Renal cortical epithelial cell (primary cell): ENCODE data around the gene LSM14B. TPM values are rescaled to one million over a fixed set of nuclear protein-coding genes. Genes with fewer than 3 reads are reported as not detected.
"Not testable (repeated sequence)": the region's sequence is repeated elsewhere in the genome, so short reads cannot be mapped to it uniquely, and the experiment has no call there.

Experiments
- DNase-seq: peaks from one replicate; pipeline ENCODE4 v3.0.0-alpha.2; 2011; ENCODE audit warnings: low read depth
- total RNA-seq: library from RNA; depleted of rRNA; stranded (reverse); fragments of >200 nt; gene quantifications from 2 replicates; pipeline ENCODE4 v1.2.3, GENCODE V29; 2014

Gene LSM14B
- total RNA-seq, 1 donor from 2014 or later: 34.7 TPM

DNA sequence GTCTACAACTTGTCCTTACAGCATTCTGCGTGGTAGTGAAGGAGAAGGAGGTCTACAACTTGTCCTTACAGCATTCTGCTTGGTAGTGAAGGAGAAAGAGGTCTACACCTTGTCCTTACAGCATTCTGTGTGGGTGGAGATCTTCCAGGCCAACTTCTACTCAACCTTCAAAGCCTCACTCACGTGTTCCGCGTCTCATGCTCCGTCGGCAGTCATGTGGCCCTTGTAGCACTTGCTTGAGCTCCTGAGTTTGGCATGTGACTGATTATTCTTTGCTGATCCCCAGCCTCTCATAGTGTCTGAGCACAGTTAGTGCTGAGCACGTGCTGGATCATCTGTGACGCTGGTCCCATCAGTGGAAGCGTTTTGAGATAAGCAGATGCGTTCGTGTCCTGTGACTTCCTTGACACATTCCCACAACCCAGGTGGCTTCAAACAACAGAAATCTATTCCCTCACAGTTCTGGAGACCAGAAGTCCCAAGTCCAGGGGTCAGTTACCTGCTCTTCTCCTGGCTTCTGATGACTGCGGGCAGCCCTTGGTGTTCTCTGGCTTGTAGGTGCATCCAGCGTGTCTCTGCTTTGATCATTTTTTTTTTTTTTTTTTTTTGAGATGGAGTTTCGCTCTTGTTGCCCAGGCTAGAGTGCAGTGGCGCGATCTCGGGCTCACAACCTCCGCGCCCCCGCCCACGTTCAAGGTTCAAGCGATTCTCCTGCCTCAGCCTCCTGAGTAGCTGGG, 23.9 kb downstream of the LSM14B start:
- no peak for DNase-seq

DNA sequence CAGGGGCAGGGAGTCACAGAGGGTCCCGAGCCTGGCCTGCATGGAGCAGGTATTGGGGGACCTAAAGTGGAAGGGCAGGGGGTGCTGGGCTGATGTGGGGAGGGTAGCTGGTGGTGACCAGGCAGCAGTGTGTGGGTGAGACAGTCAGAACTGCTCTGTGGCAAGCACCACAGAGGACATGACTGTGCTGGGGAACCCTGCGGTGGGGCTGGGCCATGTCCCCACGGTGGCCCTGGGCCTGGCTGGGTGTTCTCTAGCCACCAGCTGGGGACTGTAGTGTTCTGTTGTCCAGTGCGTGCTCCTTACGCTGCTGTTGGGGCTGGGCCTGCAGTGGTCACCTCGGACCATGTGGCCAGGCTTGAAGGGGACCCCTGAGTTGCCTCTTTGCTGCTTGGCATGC, 24.9 kb downstream of the LSM14B start:
- no peak for DNase-seq

DNA sequence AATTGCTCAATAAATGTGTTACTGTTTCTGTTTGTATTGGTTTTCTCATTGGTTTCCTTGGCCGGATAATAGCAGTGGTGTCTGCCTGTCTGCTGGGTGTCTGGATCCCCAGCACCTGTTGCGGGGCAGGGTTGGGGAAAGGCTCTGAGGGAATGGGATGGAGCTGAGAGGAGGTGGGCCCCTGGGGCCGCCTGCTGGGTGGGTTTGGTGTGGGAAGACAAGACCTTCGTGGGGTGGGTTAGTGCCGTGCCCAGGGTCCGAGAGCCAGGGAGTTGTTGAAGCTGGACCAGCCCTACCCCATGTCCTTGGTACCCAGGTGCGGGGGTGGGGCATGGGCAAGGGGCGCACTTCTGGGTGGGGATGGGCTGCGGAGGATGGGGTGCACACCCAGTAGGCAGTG, 25.3 kb downstream of the LSM14B start:
- no peak for DNase-seq

DNA sequence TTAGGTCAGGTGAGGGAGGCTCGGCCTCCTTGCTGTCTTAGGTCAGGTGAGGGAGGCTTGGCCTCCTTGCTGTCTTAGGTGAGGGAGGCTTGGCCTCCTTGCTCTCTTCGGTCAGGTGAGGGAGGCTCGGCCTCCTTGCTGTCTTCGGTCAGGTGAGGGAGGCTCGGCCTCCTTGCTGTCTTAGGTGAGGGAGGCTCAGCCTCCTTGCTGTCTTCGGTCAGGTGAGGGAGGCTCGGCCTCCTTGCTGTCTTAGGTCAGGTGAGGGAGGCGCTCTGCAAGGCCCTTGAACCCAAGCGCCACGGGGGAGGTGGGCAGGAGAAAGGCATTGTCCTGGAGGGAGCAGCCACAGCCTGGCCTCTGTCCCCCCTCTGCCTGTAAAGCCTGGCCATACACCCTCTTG, 26.1 kb downstream of the LSM14B start:
- not testable (repeated sequence) for DNase-seq

DNA sequence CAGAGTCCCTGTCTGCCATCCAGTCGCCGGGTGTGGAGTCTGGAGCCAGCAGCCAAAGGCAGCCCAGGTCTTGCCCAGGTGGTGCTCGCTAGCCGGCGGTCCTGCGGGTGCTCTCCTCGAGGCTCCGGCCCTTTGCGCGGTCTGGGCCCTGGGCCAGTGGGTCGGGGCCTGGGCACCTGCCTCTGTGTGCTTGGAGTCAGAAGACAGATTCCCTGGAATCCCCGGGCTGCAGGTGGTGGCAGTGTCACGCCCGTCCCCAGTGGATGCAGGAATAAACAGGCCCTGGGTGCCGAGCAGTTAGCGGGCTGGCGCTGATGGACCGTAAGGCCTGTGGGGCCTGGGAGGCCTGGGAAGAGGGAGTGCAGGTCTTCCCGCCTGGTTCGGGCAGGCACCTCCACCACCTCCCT, 26.6 kb downstream of the LSM14B start:
- no peak for DNase-seq

DNA sequence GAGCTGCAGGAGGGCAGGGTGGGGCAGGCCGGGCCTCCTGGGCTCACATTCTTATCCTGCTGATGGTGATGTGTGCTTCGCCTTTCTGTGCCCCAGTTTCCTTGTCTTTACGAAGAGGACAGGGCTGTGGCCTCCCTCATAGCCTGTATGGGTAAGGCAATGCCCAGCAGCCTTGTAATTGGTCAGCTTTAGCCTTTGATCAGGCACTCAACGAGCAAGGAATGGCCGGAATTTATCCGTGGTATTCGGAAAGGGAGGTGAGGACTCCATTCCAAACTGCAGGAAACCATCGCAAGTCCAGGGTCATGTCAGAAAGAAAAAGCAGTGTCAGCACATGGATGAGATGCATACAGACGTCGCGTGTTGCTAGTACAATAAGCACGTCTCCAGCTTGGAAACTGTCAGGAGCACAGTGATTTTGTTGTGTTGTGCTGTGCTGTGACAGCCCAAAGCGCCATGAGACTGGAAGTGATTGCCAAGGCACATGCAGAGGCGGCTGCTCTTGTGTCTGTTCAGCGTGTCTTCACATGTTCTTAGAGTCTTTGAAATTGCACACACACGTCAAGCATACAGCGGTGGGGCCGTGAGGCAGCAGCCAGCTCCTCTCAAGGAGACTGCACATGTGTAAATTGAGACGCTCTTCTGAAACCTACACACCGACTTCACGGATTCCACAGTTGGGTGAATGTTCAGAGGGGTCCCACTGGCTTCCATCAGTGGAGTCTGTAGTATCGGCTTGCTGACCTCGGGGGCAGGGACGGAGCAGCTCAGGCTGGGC, 27.4 kb downstream of the LSM14B start:
- DNase-seq: no peak

DNA sequence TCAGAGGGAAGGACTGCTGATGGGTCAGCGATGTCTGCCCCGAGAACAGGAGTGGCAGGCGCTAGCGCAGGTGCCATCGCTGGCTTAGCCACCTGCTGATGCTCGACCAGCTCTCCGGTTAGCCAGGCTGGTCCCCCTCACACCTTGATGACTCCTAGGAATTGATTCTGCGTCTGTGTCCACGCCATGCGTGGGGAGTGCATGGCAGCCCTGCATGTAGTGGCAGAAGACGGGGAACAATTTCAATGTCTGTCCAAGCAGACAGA, 28.0 kb downstream of the LSM14B start:
- DNase-seq: no peak

DNA sequence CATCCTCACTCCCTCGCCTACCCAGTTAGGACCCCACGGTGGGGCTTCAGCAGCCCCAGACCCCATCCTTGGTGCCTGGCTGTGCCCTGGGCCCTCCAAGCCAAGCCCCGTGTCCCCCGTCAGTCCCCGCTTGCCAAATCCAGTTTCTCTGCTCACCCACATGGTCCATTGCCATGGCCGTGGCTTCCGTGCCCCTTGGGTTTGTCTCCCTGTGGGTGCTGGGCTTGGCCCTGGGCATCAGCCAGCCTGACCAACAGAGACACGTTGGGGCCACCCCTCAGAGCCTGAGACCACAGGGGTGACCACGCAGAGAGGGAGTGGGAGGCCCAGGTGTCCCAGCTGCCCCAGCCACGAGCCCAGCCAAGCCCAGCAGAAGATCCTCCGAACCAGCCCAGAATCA, 28.9 kb downstream of the LSM14B start:
- DNase-seq: no peak

DNA sequence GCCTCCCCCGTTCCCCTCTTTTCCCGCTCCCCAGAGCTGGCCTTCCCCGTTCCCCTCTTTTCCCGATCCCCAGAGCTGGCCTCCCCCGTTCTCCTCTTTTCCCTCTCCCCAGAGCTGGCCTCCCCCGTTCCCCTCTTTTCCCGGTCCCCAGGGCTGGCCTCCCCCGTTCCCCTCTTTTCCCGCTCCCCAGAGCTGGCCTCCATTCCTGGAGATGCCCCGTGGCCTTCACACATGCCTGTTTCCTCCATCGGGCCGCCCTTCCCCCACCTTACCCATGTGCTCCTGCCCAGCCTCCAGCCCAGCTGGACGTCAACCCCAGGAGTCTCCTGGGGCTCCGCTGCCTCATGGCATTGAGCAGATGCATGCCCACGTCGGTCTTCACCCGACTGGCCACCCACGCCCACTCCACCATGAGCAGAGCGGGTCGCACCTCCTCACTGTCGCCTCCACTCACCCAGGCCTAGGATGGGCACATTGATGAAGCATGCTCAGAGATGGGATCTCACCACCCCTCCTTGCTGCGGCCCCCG, 29.6 kb downstream of the LSM14B start:
- no peak for DNase-seq

DNA sequence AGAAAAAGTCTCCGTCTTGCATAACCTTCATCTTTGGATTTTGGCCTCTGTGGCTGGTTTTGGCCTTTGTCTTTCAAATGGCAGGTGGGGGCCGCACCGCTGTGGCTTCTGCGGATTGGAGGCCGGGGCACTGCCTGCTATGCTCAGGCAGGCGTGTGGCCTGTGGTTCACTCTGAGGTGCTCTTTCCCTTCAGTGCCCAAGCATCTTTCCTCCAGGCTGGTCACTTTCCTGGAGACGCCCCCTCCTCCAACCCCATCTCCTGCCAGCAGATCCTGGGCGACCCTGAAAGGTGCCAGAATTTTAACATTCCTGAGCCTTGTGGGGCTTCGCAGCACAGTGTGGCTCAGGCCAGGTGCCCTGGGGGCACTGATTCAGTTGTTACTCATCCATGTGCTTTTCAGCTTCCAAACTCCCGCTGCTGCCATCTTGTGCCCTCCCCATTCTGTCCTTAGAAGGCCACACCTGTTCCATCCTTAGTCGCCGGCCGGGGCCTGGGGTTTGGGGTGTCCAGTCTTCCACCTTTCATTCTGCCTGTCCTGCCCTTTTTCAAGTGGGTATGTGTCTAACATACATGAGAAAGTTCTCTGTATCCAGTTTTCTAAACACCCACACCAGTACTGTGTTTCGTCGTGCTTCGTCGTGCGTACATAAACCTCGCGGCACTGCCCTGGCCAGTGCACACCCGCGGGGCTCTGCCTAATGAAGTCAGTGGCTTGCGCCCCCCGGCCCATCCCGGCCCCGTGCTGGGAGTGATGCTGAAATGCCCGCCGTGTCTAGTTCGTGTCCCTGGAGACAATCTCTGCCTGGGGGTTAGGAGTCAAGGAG, 33.4 kb downstream of the LSM14B start:
- DNase-seq: peak; percentile 72

DNA sequence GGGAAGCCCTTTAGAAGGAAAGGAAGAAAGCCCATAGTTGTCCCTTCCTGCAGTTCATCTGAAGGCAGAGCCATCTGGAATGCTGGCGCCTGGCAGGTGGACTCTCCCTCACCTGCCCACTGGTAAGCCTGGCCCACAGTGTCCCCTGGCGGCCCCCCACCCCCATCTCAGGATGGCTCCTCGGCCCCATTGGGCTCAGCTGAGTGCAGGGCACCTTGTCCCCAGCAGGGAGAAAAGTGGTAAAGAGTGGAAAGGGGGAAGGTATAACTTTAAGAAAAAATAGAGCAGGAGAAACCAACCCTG, 33.9 kb downstream of the LSM14B start:
- no peak for DNase-seq

DNA sequence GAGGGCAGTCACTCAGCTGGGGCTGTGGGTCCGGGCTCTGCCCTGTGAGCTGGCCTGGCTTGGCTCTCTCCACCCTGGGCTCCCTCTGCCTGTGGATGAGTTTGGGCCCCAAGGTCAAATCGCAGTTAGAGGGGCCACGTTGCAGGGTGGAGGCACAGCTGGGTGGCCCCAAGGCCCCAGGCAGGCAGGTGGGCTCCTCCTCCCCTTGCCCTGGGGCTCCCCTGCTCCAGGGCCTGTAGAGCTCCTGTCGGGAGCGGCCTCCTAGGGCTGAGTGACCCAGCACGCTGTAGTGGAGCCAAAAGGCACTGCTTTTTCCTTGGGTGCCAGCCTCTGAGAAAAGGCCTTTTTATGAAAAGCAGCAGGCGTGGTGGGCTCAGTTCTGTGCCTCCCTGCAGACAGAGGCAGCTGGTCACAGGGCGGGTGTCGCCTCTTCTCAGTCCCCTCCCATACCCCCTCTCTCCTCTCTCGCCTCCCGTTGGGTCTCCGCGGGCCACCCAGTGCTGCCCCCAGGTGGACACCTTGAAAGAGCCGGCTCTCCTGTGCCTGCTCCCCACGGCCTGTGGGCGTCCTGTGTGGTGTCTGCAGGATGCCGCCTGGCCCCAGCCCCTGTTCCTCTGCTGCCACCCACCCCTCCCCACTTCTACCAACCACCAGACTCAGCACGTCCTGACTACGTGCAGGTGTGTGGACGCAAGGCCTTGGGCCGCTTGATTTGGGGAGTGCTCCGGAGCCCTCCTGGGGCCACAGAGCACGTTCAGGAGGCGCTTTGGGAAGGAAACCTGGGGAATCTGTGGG, 34.5 kb downstream of the LSM14B start:
- DNase-seq: no peak

DNA sequence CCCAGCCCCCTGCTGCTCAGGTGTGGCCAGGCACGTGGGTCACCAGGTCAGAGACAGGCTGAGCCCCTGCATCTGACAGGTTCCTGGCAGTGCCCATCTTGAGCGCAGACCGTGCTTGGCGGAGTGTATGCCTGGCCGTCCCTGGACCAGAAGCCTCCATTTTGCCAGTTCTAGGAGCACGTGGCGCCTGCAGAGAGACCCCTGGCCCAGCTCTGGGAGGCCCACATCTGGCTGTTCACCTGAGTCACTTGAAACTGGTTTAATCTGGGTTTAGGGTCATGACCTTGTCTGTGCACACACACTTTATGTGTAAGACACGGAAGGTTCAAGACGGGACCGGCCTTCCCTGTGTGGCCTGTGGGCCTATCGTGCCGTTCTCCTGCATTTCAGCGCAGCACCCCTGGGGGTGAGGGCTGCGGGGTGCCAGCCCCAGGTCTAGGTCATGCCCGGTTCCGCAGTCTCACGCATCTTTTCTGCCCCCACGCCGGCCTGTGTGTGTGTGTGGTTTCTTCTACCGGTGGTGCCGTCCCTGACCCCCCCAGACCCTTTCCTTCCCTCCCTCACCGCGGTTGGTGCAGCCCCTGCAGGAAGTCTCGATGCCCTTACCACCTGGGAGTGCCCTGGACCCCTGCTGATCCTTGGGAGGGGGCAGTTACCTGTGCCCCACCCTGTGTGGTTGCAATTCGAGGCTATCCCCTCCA, 35.3 kb downstream of the LSM14B start:
- no peak for DNase-seq

DNA sequence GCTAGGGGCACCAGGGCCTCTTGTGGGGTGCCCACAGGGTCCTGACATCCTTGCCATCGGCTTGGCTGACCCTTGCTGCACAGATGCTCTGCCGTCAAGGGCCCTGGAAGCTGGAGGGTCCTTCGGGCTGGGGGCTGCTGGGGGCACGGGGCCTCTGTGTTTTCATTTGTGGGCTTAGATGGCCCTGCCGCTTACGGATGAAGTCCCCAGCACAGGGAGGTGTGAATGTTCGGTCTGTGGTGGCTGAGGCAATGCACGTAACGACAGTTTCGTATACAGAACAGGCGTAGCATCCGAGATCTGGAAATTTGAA, 35.8 kb downstream of the LSM14B start:
- no peak for DNase-seq

DNA sequence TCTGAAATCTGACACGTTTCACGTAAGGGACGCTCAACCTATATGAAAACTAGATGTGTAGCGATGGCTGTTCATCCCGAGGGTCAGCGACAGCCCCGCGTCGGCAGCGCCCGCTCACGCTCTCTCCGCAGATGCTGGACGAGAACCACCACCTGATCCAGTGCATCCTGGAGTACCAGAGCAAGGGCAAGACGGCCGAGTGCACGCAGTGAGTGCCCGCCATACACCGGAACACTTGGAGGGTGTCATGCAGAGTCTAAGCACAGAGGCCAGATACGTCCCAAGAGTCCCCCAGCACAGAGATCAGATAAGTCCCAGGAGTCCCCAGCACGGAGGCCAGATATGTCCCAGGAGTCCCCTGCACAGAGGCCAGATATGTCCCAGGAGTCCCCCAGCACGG, 36.3 kb downstream of the LSM14B start:
- DNase-seq: no peak

DNA sequence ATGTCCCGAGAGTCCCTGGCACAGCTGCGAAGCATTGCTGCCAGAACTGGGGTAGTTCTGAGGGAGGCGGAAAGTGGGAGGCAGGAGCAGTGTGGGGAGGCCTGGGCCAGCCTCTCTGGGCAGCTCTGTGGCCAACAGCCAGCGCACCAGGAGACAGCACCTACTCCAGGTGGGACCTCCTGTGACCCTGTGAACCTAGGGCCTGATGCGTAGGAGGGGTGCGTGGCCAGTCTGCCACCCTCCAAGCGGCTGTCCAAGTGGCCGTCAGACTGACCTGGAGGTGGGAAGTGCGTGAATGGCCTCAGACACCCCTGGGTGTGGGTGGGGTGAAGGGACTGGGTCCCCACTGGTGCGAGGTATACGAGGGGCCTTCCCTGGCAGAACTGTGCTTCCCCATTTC, 36.8 kb downstream of the LSM14B start:
- no peak for DNase-seq

DNA sequence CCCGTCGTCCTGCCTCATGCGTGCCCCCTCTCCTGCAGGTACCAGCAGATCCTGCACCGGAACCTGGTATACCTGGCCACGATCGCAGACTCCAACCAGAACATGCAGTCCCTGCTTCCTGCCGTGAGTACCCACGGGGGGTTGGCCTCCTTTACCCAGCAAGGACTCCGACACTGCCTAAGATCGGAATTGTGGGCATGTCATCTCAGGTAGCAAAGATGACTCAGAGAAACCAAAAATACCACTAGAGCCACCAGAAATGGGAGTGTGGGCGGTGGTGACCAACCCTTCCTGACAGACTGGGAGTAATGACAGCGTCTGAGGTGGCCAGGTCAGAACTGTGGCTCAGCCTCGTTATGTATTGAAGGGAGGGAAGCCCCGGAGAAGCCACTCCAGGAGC, 37.6 kb downstream of the LSM14B start:
- peak; percentile 71 for DNase-seq

DNA sequence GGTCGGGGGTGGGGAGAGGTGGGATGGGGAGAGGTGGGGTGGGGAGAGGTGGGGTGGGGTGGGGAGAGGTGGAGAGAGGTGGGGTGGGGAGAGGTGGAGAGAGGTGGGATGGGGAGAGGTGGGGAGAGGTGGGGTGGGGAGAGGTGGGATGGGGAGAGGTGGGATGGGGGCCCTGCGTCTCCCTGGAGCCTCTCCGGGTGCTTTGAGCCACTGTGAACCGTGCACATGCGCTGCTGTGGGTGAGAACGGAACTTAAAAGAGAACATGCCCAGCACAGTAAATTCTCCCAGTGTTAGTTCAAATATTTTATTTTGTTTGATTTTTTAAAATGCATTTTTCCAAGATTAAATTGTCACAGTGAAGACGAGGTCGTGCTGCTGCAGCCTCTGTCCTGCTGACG, 38.0 kb downstream of the LSM14B start:
- no peak for DNase-seq

DNA sequence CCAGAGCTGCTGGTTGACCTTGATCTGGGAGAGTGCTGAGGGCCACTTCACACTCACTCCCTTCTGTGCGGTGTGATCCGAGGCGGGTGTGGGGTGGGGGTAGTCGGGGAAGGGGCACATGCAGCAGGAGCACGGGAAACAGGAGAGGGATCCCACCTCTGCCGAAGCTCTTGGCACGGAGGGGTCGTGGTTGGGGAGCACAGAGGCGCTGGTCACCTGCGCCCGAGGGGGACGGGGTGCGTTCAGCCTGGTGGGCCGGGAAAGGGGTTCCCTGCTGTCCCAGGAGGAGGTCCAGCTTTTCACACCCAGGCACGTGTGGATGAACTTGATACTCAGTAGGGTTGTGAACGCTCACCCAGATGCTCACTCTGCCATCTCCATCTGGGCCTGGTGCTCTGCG, 38.6 kb downstream of the LSM14B start:
- no peak for DNase-seq

DNA sequence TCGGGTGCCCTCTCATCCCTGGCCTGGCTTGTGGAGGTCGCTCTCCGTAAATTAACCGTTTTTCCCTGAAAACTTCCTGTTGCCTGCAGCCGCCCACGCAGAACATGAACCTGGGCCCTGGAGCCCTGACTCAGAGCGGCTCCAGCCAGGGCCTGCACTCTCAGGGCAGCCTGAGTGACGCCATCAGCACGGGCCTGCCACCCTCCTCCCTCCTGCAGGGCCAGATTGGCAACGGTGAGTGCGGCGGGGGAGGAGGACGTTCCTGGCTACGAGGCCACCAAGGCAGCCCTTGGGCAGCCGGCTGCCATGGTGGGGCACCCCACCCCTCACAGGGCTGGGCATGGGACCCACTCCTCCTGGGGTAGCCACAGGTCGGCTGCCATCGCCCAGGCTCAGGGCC, 39.1 kb downstream of the LSM14B start:
- DNase-seq: peak; percentile 62

DNA sequence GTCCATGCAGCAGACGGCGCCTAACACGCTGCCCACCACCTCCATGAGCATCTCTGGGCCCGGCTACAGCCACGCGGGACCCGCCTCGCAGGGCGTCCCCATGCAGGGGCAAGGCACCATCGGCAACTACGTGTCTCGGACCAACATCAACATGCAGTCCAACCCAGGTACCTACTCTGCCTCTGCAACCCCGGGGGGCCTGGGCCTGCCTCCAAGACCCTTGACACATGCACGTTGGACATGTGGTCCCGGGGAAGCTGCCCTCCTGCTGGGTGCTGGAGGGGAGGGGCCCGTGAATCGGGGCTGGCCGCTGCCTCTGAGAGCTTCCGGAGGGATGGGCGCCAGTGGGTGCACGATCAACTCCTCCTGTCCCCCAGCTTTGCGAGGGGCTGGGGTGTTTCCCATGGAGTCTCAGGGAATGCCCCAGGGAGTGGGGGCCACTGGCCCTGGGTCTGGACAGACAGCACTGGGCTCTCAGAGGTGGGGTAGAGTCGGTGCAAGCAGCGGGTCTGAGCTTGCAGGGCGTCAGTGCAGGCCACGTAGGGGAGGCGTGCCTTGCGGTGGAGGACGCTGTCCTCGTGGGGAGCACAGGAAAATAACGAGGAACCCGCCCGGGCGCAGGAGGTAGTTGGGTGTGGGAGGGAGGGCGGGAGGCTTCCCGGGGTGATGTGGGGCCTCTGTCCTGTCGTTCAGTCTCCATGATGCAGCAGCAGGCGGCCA, 40.6 kb downstream of the LSM14B start:
- no peak for DNase-seq
